Fibroblast of villous mesenchyme (primary cell): ENCODE results near the gene NRP2. TPM values are rescaled to one million over a fixed set of nuclear protein-coding genes. Genes with fewer than 3 reads are reported as not detected.

ENCODE experiments used
- DNase-seq: peaks from one replicate; pipeline ENCODE4 v3.0.0-alpha.2; 2010; ENCODE audit warnings: low read depth
- H3K4me3 ChIP-seq: 2 replicates; pipeline ENCODE4 v1.5.1; 2011; ENCODE audit warnings: low read depth, mild to moderate bottlenecking, low read length
- CTCF ChIP-seq: IDR thresholded peaks from 2 replicates; pipeline ENCODE4 v1.5.1; 2012; ENCODE audit warnings: low read depth, mild to moderate bottlenecking, low read length; ENCODE audit not compliant: insufficient read depth
- total RNA-seq: library from RNA; depleted of rRNA; stranded (reverse); fragments of >200 nt; gene quantifications from 2 replicates; pipeline ENCODE4 v1.2.3, GENCODE V29; 2012

Gene NRP2
- total RNA-seq, 1 donor, result 117 TPM

DNA sequence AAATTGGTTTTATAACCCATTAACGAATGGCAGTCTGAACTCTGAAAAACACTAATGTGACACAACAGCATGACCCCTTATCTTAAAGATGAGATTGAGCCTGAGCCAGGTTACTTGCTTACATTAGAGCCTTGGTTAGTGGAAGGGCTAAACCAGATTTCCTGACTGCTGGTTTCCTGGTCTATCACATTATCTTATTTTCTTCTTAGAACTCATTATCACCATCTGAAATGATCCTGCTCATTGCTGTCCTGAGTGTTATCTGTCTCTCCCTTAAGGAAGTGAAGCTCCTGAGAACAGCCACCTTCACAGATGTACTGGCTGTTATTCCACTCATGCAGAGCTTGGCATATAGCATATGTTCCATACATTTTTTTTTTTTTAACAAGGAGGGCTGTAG, 9.0 kb upstream of the NRP2 start:
- no peak for TF ChIP-seq CTCF
- H3K4me3 ChIP-seq, result no peak overlapping the region
- DNase-seq, result no peak

DNA sequence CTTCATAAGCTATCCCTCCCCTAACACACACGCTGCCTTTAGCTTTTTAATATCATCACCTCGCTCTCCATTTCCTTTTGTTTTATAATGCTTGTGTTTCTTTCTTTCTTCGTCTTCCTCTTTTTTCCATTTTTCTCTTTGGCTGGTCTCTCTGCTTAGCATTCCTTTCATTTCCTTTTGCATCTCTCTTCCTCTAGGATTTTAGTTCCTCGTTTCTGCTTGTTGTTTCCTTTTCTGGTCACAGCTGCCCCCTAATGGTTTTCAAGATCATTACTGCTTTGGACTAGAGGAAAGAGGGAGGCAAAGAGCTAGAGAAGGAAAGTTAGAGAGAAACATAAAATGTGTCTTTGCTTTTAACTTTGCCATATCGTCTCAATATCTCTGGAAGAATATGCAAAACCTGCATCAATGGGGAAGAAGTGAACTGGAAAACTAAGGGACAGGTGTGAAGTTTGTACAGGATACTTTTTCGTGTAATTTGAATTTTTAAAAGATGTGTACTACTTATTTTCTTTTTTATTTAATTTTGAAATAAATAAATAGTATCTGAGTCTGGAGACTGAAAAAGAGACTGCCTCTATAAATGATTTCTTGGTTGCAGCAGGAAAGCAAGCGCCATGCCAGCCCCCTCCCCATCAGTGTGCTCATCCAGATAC, 6.3 kb upstream of the NRP2 start:
- no peak overlapping the region for H3K4me3 ChIP-seq
- peak; percentile 92 for TF ChIP-seq CTCF
- DNase-seq, result peak; percentile 81

- no peak for TF ChIP-seq CTCF
These were observed 3.7 kb upstream of the NRP2 start for GRCh38 chr2:205678541-205679142.

GRCh38 chr2:205679410-205680009, 2.8 kb upstream of the NRP2 start:
- H3K4me3 ChIP-seq, result no peak overlapping the region
- no peak for DNase-seq
- TF ChIP-seq CTCF, result no peak

More at GRCh38 chr2:205678541-205679142, 3.7 kb upstream of the NRP2 start:
- DNase-seq, result no peak
- H3K4me3 ChIP-seq, result no peak overlapping the region

GRCh38 chr2:205680067-205680466, 2.2 kb upstream of the NRP2 start:
- DNase-seq, result peak; percentile 87
- peak; percentile 77 for TF ChIP-seq CTCF
- no peak overlapping the region for H3K4me3 ChIP-seq

- DNase-seq, result peak; percentile 71
- no peak for TF ChIP-seq CTCF
- no peak overlapping the region for H3K4me3 ChIP-seq
These were observed 1.4 kb upstream of the NRP2 start for GRCh38 chr2:205680903-205681302.
